GM21529 (cell line): ENCODE data around the gene HSPA1B.
"Not testable (repeated sequence)": the region's sequence is repeated elsewhere in the genome, so short reads cannot be mapped to it uniquely, and the experiment has no call there.

ENCODE experiments used
- ATAC-seq: cut with Tn5 transposase; IDR thresholded peaks from one replicate; pipeline ENCODE4 v1.9.1; 2021; ENCODE audit not compliant: unreplicated experiment

HSPA1B gene

GRCh38 chr6:31827286-31828079 lies at the start of gene HSPA1B:
Gene HSPA1B, plus strand, starts transcription at chr6:31827738. Its CDS starts 213 bp downstream, at chr6:31827951.
- peak; percentile 64 for ATAC-seq

- no peak for ATAC-seq
These were observed 49.3 kb upstream of the HSPA1B start for GRCh38 chr6:31778193-31778592.

- ATAC-seq: no peak
These were observed 48.3 kb upstream of the HSPA1B start for GRCh38 chr6:31778999-31779885.

GRCh38 chr6:31779908-31780307 lies 47.6 kb upstream of the HSPA1B start:
- no peak for ATAC-seq

GRCh38 chr6:31780507-31781243 lies 46.9 kb upstream of the HSPA1B start:
- ATAC-seq: no peak

- no peak for ATAC-seq
These were observed 46.1 kb upstream of the HSPA1B start for GRCh38 chr6:31781244-31782125.

GRCh38 chr6:31782126-31782855 lies 45.2 kb upstream of the HSPA1B start:
- ATAC-seq: no peak

GRCh38 chr6:31784098-31784925 lies 43.2 kb upstream of the HSPA1B start:
- ATAC-seq: no peak

- no peak for ATAC-seq
These were observed 42.1 kb upstream of the HSPA1B start for GRCh38 chr6:31785475-31785874.

GRCh38 chr6:31791324-31792089 lies 36.0 kb upstream of the HSPA1B start:
- no peak for ATAC-seq

GRCh38 chr6:31792090-31792374 lies 35.5 kb upstream of the HSPA1B start:
- ATAC-seq: no peak

- no peak for ATAC-seq
These were observed 34.8 kb upstream of the HSPA1B start for GRCh38 chr6:31792761-31793171.

- ATAC-seq: not testable (repeated sequence)
These were observed 33.7 kb upstream of the HSPA1B start for GRCh38 chr6:31793927-31794245.

GRCh38 chr6:31794294-31794865 lies 33.2 kb upstream of the HSPA1B start:
- no peak for ATAC-seq

- ATAC-seq: peak; percentile 8
These were observed 32.5 kb upstream of the HSPA1B start for GRCh38 chr6:31794866-31795615.

GRCh38 chr6:31795616-31796298 lies 31.8 kb upstream of the HSPA1B start, which contains the start of gene VARS1:
Gene VARS1, minus strand, starts transcription at chr6:31795752. Its CDS starts 535 bp downstream, at chr6:31795217.
- peak; percentile 78 for ATAC-seq

GRCh38 chr6:31796993-31797385 lies 30.5 kb upstream of the HSPA1B start:
- ATAC-seq: no peak
